Psoas muscle (tissue), 8 donors: Measurements from ENCODE around the gene PDE5A. TPM values are rescaled to one million over a fixed set of nuclear protein-coding genes. Genes with fewer than 3 reads are reported as not detected.

Source experiments
- ATAC-seq, 4 donors: fragments of 200-7000 bp; cut with Tn5 transposase; one replicate each; pipeline ENCODE4 v1.9.1; 2020; ENCODE audit warnings: moderate library complexity in 3 of 4, mild to moderate bottlenecking in 2 of 4
- DNase-seq, 2 donors: peaks; one replicate each; pipeline ENCODE4 v3.0.0-alpha.2; 2020
- H3K27ac ChIP-seq: fragments of 200-600 bp; one replicate; pipeline ENCODE4 v1.8.0; 2022
- H3K27me3 ChIP-seq, 3 donors: fragments of 200-600 bp in 1 of 3; one replicate each; pipeline versions ENCODE4 v1.6.1 to v1.8.0; 2013 to 2022; ENCODE audit warnings: low read length in 2 of 3, mild to moderate bottlenecking in 2 of 3, moderate library complexity in 1 of 3; ENCODE audit not compliant: insufficient read depth in 3 of 3
- H3K36me3 ChIP-seq, 2 donors: fragments of 200-600 bp in 1 of 2; one replicate each; pipeline versions ENCODE4 v1.6.1 to v1.8.0; 2013 to 2022; ENCODE audit warnings: low read depth in 1 of 2, mild to moderate bottlenecking in 1 of 2, moderate library complexity in 1 of 2; ENCODE audit not compliant: insufficient read depth in 1 of 2
- H3K4me1 ChIP-seq: fragments of 200-600 bp; one replicate; pipeline ENCODE4 v1.8.0; 2022
- H3K4me3 ChIP-seq: fragments of 200-600 bp; one replicate; pipeline ENCODE4 v1.8.0; 2022; ENCODE audit warnings: mild to moderate bottlenecking
- H3K9me3 ChIP-seq: fragments of 200-600 bp; one replicate; pipeline ENCODE4 v1.8.0; 2022
- CTCF ChIP-seq: fragments of 200-600 bp; IDR thresholded peaks from one replicate; pipeline ENCODE4 v1.8.0; 2022; ENCODE audit warnings: antibody characterized with exemption
- WGBS, 3 donors: extraction: QIAGEN DNeasy Blood & Tissue Kit; methylation state at CpG; one replicate each; pipeline versions ENCODE4 v1.1.6 to v1.1.7; 2013; 5-methylcytosine and 5-hydroxymethylcytosine counted together
- intact Hi-C, 2 donors: fragments of 100-400 bp; cut with DNase I; formaldehyde crosslinking; loops; one replicate each; pipeline versions ENCODE4 v1.11.0 to v1.14.2; 2022
- polyA plus RNA-seq, 3 donors: library from polyadenylated mRNA; stranded (reverse); fragments of 200-250 nt; gene quantifications; one replicate each; pipeline ENCODE4 v1.2.3, GENCODE V29; 2013
- total RNA-seq, 4 donors: library from RNA; stranded (reverse); fragmentation: NEBNext Ultra II Directional in 2 of 4; extraction: Animal tissue kit (Norgen Biotek cat#: 25700) in 2 of 4; gene quantifications; one replicate each; pipeline versions ENCODE4 v1.2.1 to v1.2.4, GENCODE V29; 2021 to 2023
- donor health status: healthy with polysubstance abuse.
- donor health status: DM: no; HTN: no; CAD: no; lungs with moderate emphysema.
- donor health status: Bipolar disorder and iron deficiency.
- donor health status: healthy.
- donor health status: DM: yes; HTN: yes; CAD: no.
- donor health status: DM: no; HTN: no; CAD: no.
- donor health status: DM: no; HTN: no; CAD: no.
- donor health status: DM: yes; HTN: yes; CAD: no.

Gene PDE5A
- total and polyA plus RNA-seq, 7 donors = 0.60 to 21.1 (median 4.4) TPM

- no peak for ATAC-seq
- Histone ChIP-seq H3K4me1 (peaks cover 8% of the 10 kb centered on the region), H3K4me3 (peak overlapping the region; percentile 92), H3K27me3 (no peaks in the 10 kb centered on the region), H3K9me3 (no peaks in the 10 kb centered on the region), H3K27ac (no peak overlapping the region), H3K36me3 (no peaks in the 10 kb centered on the region)
- DNase-seq = no peak
- WGBS, 3 donors = 66 to 71% (median 67%) methylated on average over 4 of the region's 4 CpGs
- TF ChIP-seq CTCF = no peak
- intact Hi-C loops = loop anchor here in 1 of 2 donors (10.0 kb wide), 1 partner anchor 310 kb away; no protein-coding TSS in a partner anchor
Measured at GRCh38 chr4:119624356-119624755, 4.2 kb downstream of the PDE5A start.

DNA sequence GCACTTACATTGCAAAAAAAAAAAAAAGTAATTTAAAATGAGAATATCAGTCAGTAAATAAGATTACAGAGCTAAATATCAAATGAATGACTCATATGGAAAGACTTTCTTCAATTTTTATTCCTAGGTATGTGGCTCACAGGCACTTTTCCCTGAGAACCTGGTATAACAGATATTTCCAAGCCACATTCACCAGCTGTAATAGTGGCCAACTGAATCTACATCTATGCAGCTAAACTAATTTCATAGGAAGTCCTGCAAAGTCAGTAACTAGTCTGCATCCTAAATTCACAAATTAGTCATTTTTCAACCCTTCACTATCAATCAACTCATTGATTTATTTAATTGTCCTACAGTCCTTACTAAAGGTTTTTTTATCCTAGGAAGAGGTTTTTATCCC, 5.6 kb downstream of the PDE5A start:
- Histone ChIP-seq H3K36me3 (no peaks in the 10 kb centered on the region), H3K4me1 (peaks cover 8% of the 10 kb centered on the region), H3K9me3 (no peaks in the 10 kb centered on the region), H3K27me3 (no peaks in the 10 kb centered on the region), H3K27ac (no peak overlapping the region), H3K4me3 (no peak overlapping the region)
- TF ChIP-seq CTCF = no peak
- DNase-seq (no peak), ATAC-seq (no peak)
- intact Hi-C loops = loop anchor here in 1 of 2 donors (10.0 kb wide), 1 partner anchor 308 kb away; no protein-coding TSS in a partner anchor

DNA sequence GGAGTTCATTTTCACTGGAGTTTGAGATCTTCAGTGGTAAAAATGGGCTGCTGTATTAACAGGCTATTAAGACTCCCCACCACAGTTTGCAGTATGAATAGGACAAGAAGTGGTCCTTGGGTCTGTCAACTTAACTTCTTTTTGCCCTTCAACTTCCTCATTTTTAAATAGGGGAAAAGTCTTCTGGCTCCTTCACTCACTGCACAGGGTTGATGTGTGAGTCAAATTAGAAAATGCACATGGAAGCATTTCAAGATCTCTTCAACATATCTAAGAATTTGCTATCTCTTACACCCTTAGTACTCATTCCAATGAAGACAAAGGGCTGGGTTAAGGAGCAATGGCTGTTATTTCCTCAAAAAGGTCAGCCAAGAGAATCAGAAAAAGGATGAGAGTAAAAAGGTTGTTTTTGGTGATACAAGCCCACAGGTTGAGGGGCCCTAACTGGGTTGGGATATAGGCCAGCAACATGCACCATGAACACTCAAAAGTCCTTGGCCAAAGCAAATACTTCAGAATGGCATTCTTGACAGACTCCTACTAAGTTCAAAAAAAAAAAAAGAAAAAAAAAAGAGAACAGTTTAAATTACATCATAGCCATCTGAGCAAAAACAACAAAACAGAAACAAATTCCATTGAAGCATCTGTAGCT, 13.4 kb downstream of the PDE5A start:
- DNase-seq = no peak
- no peaks in the 10 kb centered on the region for H3K9me3 ChIP-seq
- intact Hi-C loops = no loop called here
- H3K36me3 ChIP-seq = no peaks in the 10 kb centered on the region
- ATAC-seq = no peak
- peaks cover 3% of the 10 kb centered on the region for H3K4me1 ChIP-seq
- H3K27ac ChIP-seq = no peak overlapping the region
- no peak for TF ChIP-seq CTCF
- H3K27me3 ChIP-seq = no peaks in the 10 kb centered on the region
- no peak overlapping the region for H3K4me3 ChIP-seq

GRCh38 chr4:119604266-119604665, 24.3 kb downstream of the PDE5A start:
- no peak for TF ChIP-seq CTCF
- H3K27ac ChIP-seq = no peak overlapping the region
- peaks cover 16% of the 10 kb centered on the region for H3K4me1 ChIP-seq
- H3K4me3 ChIP-seq = no peak overlapping the region
- no peaks in the 10 kb centered on the region for H3K27me3 ChIP-seq
- DNase-seq (no peak), ATAC-seq (no peak)
- intact Hi-C loops = no loop called here
- H3K9me3 ChIP-seq = no peaks in the 10 kb centered on the region
- peaks cover 0 to 15% of the 10 kb centered on the region in 2 donors for H3K36me3 ChIP-seq

GRCh38 chr4:119602366-119602765, 26.2 kb downstream of the PDE5A start:
- 69 to 75% (median 73%) methylated on average over 1 of the region's 1 CpG for whole genome bisulfite sequencing, 3 donors
- Histone ChIP-seq H3K27me3 (no peaks in the 10 kb centered on the region), H3K4me3 (no peak overlapping the region), H3K4me1 (peaks cover 19% of the 10 kb centered on the region), H3K9me3 (no peaks in the 10 kb centered on the region), H3K27ac (no peak overlapping the region), H3K36me3 (peaks cover 0 to 15% of the 10 kb centered on the region in 2 donors)
- intact Hi-C loops = no loop called here
- ATAC-seq (no peak), DNase-seq (no peak)
- no peak for TF ChIP-seq CTCF
